Spleen (tissue), 11 donors: ENCODE data around the gene MAEA. TPM values are rescaled to one million over a fixed set of nuclear protein-coding genes. Genes with fewer than 3 reads are reported as not detected.
"Not testable (repeated sequence)": the region's sequence is repeated elsewhere in the genome, so short reads cannot be mapped to it uniquely, and the experiment has no call there.

Experiments
- DNase-seq: peaks from one replicate; pipeline ENCODE4 v3.0.0-alpha.2; 2020
- H3K27ac ChIP-seq, 8 donors: fragments of 200-600 bp; sonication (generic) in 7 of 8; 1 replicate in 4 of 8; 2 replicates in 4 of 8; pipeline versions ENCODE4 v1.5.0 to v1.8.0; 2016 to 2021; ENCODE audit warnings: inconsistent platforms in 4 of 8, mild to moderate bottlenecking in 4 of 8, moderate library complexity in 1 of 8
- H3K27me3 ChIP-seq, 7 donors: fragments of 200-600 bp; sonication (generic) in 6 of 7; replicated peaks in 1 of 7; 1 replicate in 4 of 7; 2 replicates in 3 of 7; pipeline versions ENCODE4 v1.5.0 to v1.8.0; 2016 to 2021; ENCODE audit warnings: inconsistent platforms in 3 of 7, mild to moderate bottlenecking in 1 of 7
- H3K36me3 ChIP-seq, 6 donors: fragments of 200-600 bp; sonication (generic) in 5 of 6; 1 replicate in 4 of 6; 2 replicates in 2 of 6; pipeline versions ENCODE4 v1.5.0 to v1.8.0; 2016 to 2021; ENCODE audit warnings: inconsistent platforms in 2 of 6
- H3K4me1 ChIP-seq, 6 donors: fragments of 200-600 bp; sonication (generic) in 5 of 6; 1 replicate in 3 of 6; 2 replicates in 3 of 6; pipeline versions ENCODE4 v1.5.0 to v1.8.0; 2016 to 2021; ENCODE audit warnings: inconsistent platforms in 3 of 6
- H3K4me3 ChIP-seq, 8 donors: fragments of 200-600 bp; sonication (generic) in 7 of 8; 1 replicate in 4 of 8; 2 replicates in 4 of 8; pipeline versions ENCODE4 v1.5.0 to v1.8.0; 2016 to 2021; ENCODE audit warnings: inconsistent platforms in 4 of 8, mild to moderate bottlenecking in 4 of 8, moderate library complexity in 2 of 8
- H3K9me3 ChIP-seq, 8 donors: fragments of 200-600 bp; sonication (generic) in 7 of 8; 1 replicate in 4 of 8; 2 replicates in 4 of 8; pipeline versions ENCODE4 v1.5.0 to v1.8.0; 2016 to 2021; ENCODE audit warnings: inconsistent platforms in 4 of 8
- CTCF ChIP-seq, 11 experiments: fragments of 200-600 bp in 7 of 11; fragments of 450-650 bp in 4 of 11; sonication (generic) in 4 of 11; IDR thresholded peaks in 8 of 11; conservative IDR thresholded peaks in 3 of 11; 1 replicate in 7 of 11; 2 replicates in 4 of 11; pipeline versions ENCODE4 v1.4.0 to v1.8.0; 2016 to 2021; ENCODE audit warnings: antibody characterized with exemption in 11 of 11, inconsistent platforms in 4 of 11, mild to moderate bottlenecking in 1 of 11
- POLR2A ChIP-seq, 3 donors: fragments of 450-650 bp; IDR thresholded peaks; one replicate each; pipeline ENCODE4 v1.5.1; 2017; ENCODE audit warnings: antibody characterized with exemption in 3 of 3, mild to moderate bottlenecking in 1 of 3
- POLR2AphosphoS5 ChIP-seq, 3 donors: sonication (generic); formaldehyde crosslinking; IDR thresholded peaks; one replicate each; pipeline ENCODE4 v1.5.1; 2017; ENCODE audit warnings: antibody characterized with exemption in 3 of 3
- WGBS, 5 donors: extraction: QIAGEN DNeasy Blood & Tissue Kit in 3 of 5; methylation state at CpG; one replicate each; pipeline versions ENCODE4 v1.1.5 to v1.1.7; 2013 to 2018; 5-methylcytosine and 5-hydroxymethylcytosine counted together
- intact Hi-C: fragments of 100-400 bp; cut with DNase I; formaldehyde crosslinking; loops from one replicate; pipeline ENCODE4 v1.15.0; 2023; ENCODE audit warnings: low total_unique reads
- polyA plus RNA-seq, 3 donors: library from polyadenylated mRNA; stranded (reverse); fragments of 200-250 nt; gene quantifications; one replicate each; pipeline ENCODE4 v1.2.1, GENCODE V29; 2013
- total RNA-seq, 7 donors: library from RNA; depleted of rRNA in 3 of 7; stranded (reverse); fragments of >200 nt in 3 of 7; fragmentation: NEBNext Ultra II Directional in 4 of 7; extraction: Animal tissue kit (Norgen Biotek cat#: 25700) in 4 of 7; gene quantifications; one replicate each; pipeline versions ENCODE4 v1.1.0 to v1.2.1, GENCODE V29; 2016 to 2021
- donor health status: healthy with polysubstance abuse.
- donor health status: DM: no; HTN: no; CAD: no; lungs with moderate emphysema.
- donor health status: DM: no; HTN: no; CAD: no.
- donor health status: Bipolar disorder and iron deficiency.
- donor health status: healthy.
- donor health status: DM: no; HTN: no; CAD: no.
- donor health status: DM: yes; HTN: yes; CAD: no.

MAEA gene
- total and polyA plus RNA-seq, 10 donors: 46.6 to 112 (median 80.1) TPM

GRCh38 chr4:1323635-1324442, 34.1 kb downstream of the MAEA start:
- Histone ChIP-seq H3K27me3 (no peaks in the 10 kb centered on the region), H3K27ac (no peak overlapping the region), H3K36me3 (peaks cover 0 to 95% (median 59%) of the 10 kb centered on the region in 6 donors), H3K9me3 (no peaks in the 10 kb centered on the region), H3K4me3 (no peak overlapping the region), H3K4me1 (peaks cover 0 to 13% (median 3%) of the 10 kb centered on the region in 6 donors)
- intact Hi-C loops: no loop called here
- TF ChIP-seq CTCF (IDR thresholded peaks at IDR 0.05 in 8 of 11, conservative IDR thresholded peaks at IDR 0.05 in 3 of 11) (no peak), POLR2A (IDR thresholded peaks at IDR 0.05) (no peak), POLR2AphosphoS5 (IDR thresholded peaks at IDR 0.05) (no peak)
- DNase-seq: peak; percentile 27
- WGBS, 5 donors: 91 to 97% (median 96%) methylated on average over 11 of the region's 11 CpGs

- Histone ChIP-seq H3K4me1 (peaks cover 0 to 14% (median 4%) of the 10 kb centered on the region in 6 donors), H3K36me3 (peaks cover 0 to 95% (median 61%) of the 10 kb centered on the region in 6 donors)
- H3K27ac ChIP-seq, intact Hi-C loops, H3K4me3 ChIP-seq, H3K27me3 ChIP-seq, H3K9me3 ChIP-seq: not testable (repeated sequence)
- WGBS, 5 donors: 95 to 97% (median 96%) methylated on average over 20 of the region's 20 CpGs
- DNase-seq: peak; percentile 49
Observed at GRCh38 chr4:1324443-1325175, 34.9 kb downstream of the MAEA start.

- Histone ChIP-seq H3K27me3 (no peaks in the 10 kb centered on the region), H3K4me3 (no peak overlapping the region), H3K4me1 (peaks cover 0 to 19% (median 8%) of the 10 kb centered on the region in 6 donors), H3K36me3 (peaks cover 0 to 96% (median 63%) of the 10 kb centered on the region in 6 donors), H3K27ac (no peak overlapping the region), H3K9me3 (no peaks in the 10 kb centered on the region)
- TF ChIP-seq POLR2AphosphoS5 (IDR thresholded peaks at IDR 0.05) (no peak), POLR2A (IDR thresholded peaks at IDR 0.05) (no peak)
- DNase-seq: peak; percentile 66
- WGBS, 5 donors: 89 to 98% (median 95%) methylated on average over 6 to 11 of the region's 11 CpGs
- intact Hi-C loops: no loop called here
Observed at GRCh38 chr4:1325176-1325480, 35.4 kb downstream of the MAEA start.

- Histone ChIP-seq H3K9me3 (no peaks in the 10 kb centered on the region), H3K4me3 (no peak overlapping the region), H3K4me1 (peaks cover 0 to 28% (median 9%) of the 10 kb centered on the region in 6 donors), H3K27ac (no peak overlapping the region), H3K27me3 (no peaks in the 10 kb centered on the region), H3K36me3 (peaks cover 0 to 98% (median 65%) of the 10 kb centered on the region in 6 donors)
- DNase-seq: peak; percentile 59
- WGBS, 5 donors: 86 to 94% (median 91%) methylated on average over 14 to 35 of the region's 35 CpGs
- intact Hi-C loops: no loop called here
- TF ChIP-seq CTCF (IDR thresholded peaks at IDR 0.05 in 8 of 11, conservative IDR thresholded peaks at IDR 0.05 in 3 of 11) (no peak), POLR2AphosphoS5 (IDR thresholded peaks at IDR 0.05) (peak in 1 of 3 donors; percentile 32), POLR2A (IDR thresholded peaks at IDR 0.05) (no peak)
Observed at GRCh38 chr4:1325681-1326635, 36.3 kb downstream of the MAEA start.
